K562 (cell line): ENCODE data around the gene ARHGAP9. TPM values are rescaled to one million over a fixed set of nuclear protein-coding genes. Genes with fewer than 3 reads are reported as not detected.
A peak's percentile ranks its signal among the peaks of the same experiment; 100 is the strongest.

Experiments used
- BRD9 ChIP-seq: fragments of 450-650 bp; IDR thresholded peaks from 2 replicates; pipeline ENCODE4 v1.6.1; 2018; ENCODE audit warnings: low read depth; ENCODE audit not compliant: partially characterized antibody
- CREB1 ChIP-seq, 2 experiments: sonication (generic) in 1 of 2; formaldehyde crosslinking in 1 of 2; IDR thresholded peaks; 2 replicates each; pipeline versions ENCODE4 v1.6.1 to v1.8.0; 2012 to 2022; ENCODE audit warnings: inconsistent platforms in 1 of 2, mild to moderate bottlenecking in 1 of 2, missing genetic modification reagents in 1 of 2, moderate library complexity in 1 of 2
- CREB3 ChIP-seq: fragments of 450-650 bp; conservative IDR thresholded peaks from 2 replicates; pipeline ENCODE4 v1.6.1; 2016; ENCODE audit warnings: missing genetic modification characterization, low read depth, mild to moderate bottlenecking, missing compliant biosample characterization, moderate library complexity
- ETV1 ChIP-seq: fragments of 450-650 bp; conservative IDR thresholded peaks from 2 replicates; pipeline ENCODE4 v1.6.1; 2016; ENCODE audit warnings: missing genetic modification characterization, control low read depth, low read depth, missing compliant biosample characterization
- EWSR1 ChIP-seq: fragments of 450-650 bp; IDR thresholded peaks from 2 replicates; pipeline ENCODE4 v1.6.1; 2018; ENCODE audit warnings: borderline replicate concordance, mild to moderate bottlenecking, low read depth, moderate library complexity; ENCODE audit not compliant: partially characterized antibody
- FOXA1 ChIP-seq: fragments of 450-650 bp; IDR thresholded peaks from 2 replicates; pipeline ENCODE4 v1.6.1; 2016; ENCODE audit warnings: mild to moderate bottlenecking, borderline replicate concordance
- MAFG ChIP-seq: fragments of 450-650 bp; conservative IDR thresholded peaks from 2 replicates; pipeline ENCODE4 v1.6.1; 2016; ENCODE audit warnings: missing genetic modification characterization, missing compliant biosample characterization
- NFE2L1 ChIP-seq: fragments of 450-650 bp; IDR thresholded peaks from 2 replicates; pipeline ENCODE4 v1.6.1; 2016; ENCODE audit warnings: missing genetic modification characterization, low read depth, mild to moderate bottlenecking, missing compliant biosample characterization, moderate library complexity, borderline replicate concordance
- RBM34 ChIP-seq: fragments of 200-400 bp; formaldehyde crosslinking; IDR thresholded peaks from 2 replicates; pipeline ENCODE4 v1.6.1; 2018; ENCODE audit warnings: low read length, borderline replicate concordance; ENCODE audit not compliant: insufficient read depth
- TCF15 ChIP-seq: fragments of 250-450 bp; sonication (Bioruptor Pico); IDR thresholded peaks from 2 replicates; pipeline ENCODE4 v1.8.0; 2022; ENCODE audit warnings: moderate library complexity, mild to moderate bottlenecking, inconsistent platforms
- YY1 ChIP-seq, 3 experiments: IDR thresholded peaks; 2 replicates each; pipeline ENCODE4 v1.6.1; 2011; ENCODE audit warnings: low read length in 2 of 3, mild to moderate bottlenecking in 2 of 3, moderate library complexity in 2 of 3, borderline replicate concordance in 1 of 3, control low read depth in 1 of 3, low read depth in 1 of 3; ENCODE audit not compliant: insufficient read depth in 3 of 3, insufficient replicate concordance in 2 of 3, control insufficient read depth in 1 of 3, insufficient read length in 1 of 3; ENCODE audit errors: extremely low read depth in 1 of 3
- ZBTB7A ChIP-seq: IDR thresholded peaks from 2 replicates; pipeline ENCODE4 v1.6.1; 2011; ENCODE audit warnings: low read depth, mild to moderate bottlenecking, low read length, moderate library complexity, borderline replicate concordance; ENCODE audit not compliant: control insufficient read depth
- ZNF175 ChIP-seq: fragments of 200-800 bp; sonication (Bioruptor generic); IDR thresholded peaks from 2 replicates; pipeline ENCODE4 v1.6.1; 2016; ENCODE audit warnings: low read depth, mild to moderate bottlenecking, missing genetic modification characterization, missing compliant biosample characterization
- ZNF551 ChIP-seq: fragments of 250-450 bp; sonication (Bioruptor Pico); IDR thresholded peaks from 2 replicates; pipeline ENCODE4 v1.5.0; 2021; ENCODE audit warnings: mild to moderate bottlenecking, moderate library complexity
- ZNF79 ChIP-seq: fragments of 250-450 bp; sonication (Bioruptor Pico); IDR thresholded peaks from 2 replicates; pipeline ENCODE4 v1.4.0; 2020; ENCODE audit warnings: low read depth, mild to moderate bottlenecking, moderate library complexity
- ZSCAN29 ChIP-seq: fragments of 450-650 bp; IDR thresholded peaks from 2 replicates; pipeline ENCODE4 v1.6.1; 2017
- polyA plus RNA-seq, 8 experiments: library from polyadenylated mRNA; depleted of rRNA in 4 of 8; stranded (reverse) in 5 of 8; unstranded in 3 of 8; fragments of >200 nt; fragmentation: Nextera tagmentation in 2 of 8; fragmentation: Illumina TruSeq in 1 of 8; extraction: Ambion mirVana in 2 of 8; extraction: Trizol in 1 of 8; gene quantifications; 2 replicates each; pipeline versions ENCODE4 v1.2.1 to v1.2.3, GENCODE V29; 2011 to 2014; ENCODE audit warnings: inconsistent platforms in 1 of 8, missing spikeins in 1 of 8
- total RNA-seq, 7 experiments: library from RNA; depleted of rRNA in 6 of 7; stranded (reverse); fragments of >200 nt in 6 of 7; fragmentation: Illumina TruSeq in 2 of 7; extraction: Trizol in 2 of 7; gene quantifications; 2 replicates each; pipeline versions ENCODE4 v1.2.1 to v1.2.3, GENCODE V29; 2011 to 2021; ENCODE audit warnings: low replicate concordance in 1 of 7

The ARHGAP9 gene
- total and polyA plus RNA-seq, 9 of the 15 experiments (the other 6 are each of a cell fraction or from before 2014, with no cell fraction given), result 1.5 to 10.2 (median 5.1) TPM

DNA sequence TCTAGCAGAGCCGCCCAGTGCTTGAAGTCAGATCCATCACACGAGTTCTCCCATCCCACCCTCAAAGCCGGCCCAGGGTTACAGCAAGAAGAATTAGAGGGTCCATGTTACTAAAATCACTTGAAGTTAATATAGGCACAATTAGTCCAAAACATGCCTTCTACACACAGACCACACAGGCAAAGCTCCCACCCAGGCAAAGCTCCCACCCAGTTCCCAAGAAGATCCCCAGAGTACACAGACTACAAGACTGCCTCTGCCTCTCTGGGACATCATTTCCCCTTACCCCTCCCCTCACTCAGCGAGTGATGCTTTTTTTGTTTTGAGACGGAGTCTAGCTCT lies 16.8 kb downstream of the ARHGAP9 start (continued):
- no peak for TF ChIP-seq ZNF551 (CRISPR knock-in tag)
- TF ChIP-seq FOXA1, result no peak
- no peak for TF ChIP-seq TCF15 (CRISPR knock-in tag)
- no peak for TF ChIP-seq NFE2L1 (tag)
- TF ChIP-seq ZSCAN29, result no peak
- TF ChIP-seq CREB1 (IDR thresholded peaks at IDR 0.05), result no peak
- no peak for TF ChIP-seq CREB1 (CRISPR knock-in tag; IDR thresholded peaks at IDR 0.05)
- TF ChIP-seq ZNF79 (CRISPR knock-in tag), result no peak
- no peak for TF ChIP-seq RBM34
- TF ChIP-seq EWSR1, result no peak
- no peak for TF ChIP-seq ZBTB7A
- no peak for TF ChIP-seq YY1 (IDR thresholded peaks at IDR 0.05; ENCODE audit: borderline replicate concordance in 1 of 3, control insufficient read depth in 1 of 3, extremely low read depth in 1 of 3, insufficient read depth in 3 of 3, insufficient read length in 1 of 3, insufficient replicate concordance in 2 of 3, low read depth in 1 of 3, low read length in 2 of 3)
- TF ChIP-seq CREB3 (tag), result no peak
- TF ChIP-seq ZNF175, result 0 out of 2 replicates have a peak, but pooled peaks have one; percentile 36
- no peak for TF ChIP-seq ETV1 (tag)
- 0 out of 2 replicates have a peak, but pooled peaks have one; percentile 5 for TF ChIP-seq MAFG (tag)
- no peak for TF ChIP-seq BRD9
